IMR-90 (cell line): ENCODE measurements around the gene FCRL2. TPM values are rescaled to one million over a fixed set of nuclear protein-coding genes. Genes with fewer than 3 reads are reported as not detected.

Source experiments
- ATAC-seq: fragments of 200-7000 bp; cut with Tn5 transposase; 2 replicates; pipeline ENCODE4 v1.9.1; 2020; ENCODE audit warnings: low read depth, mild to moderate bottlenecking, moderate library complexity
- BruUV-seq: library from RNA; stranded (reverse); fragments of 400-500 nt; replicated peaks from 2 replicates; lab custom pipeline; 2021; lab: Mats Ljungman, UMichigan
- CTCF ChIA-PET: fragments of 300-600 bp; formaldehyde crosslinking; extraction: SDS; loops from one replicate; lab custom pipeline; 2021; ENCODE audit warnings: antibody characterized with exemption; lab: Yijun Ruan, JAX
- POLR2A ChIA-PET: fragments of 300-600 bp; sonication (Branson Sonifier 250); formaldehyde crosslinking; loops from one replicate; lab custom pipeline; 2022; ENCODE audit warnings: antibody characterized with exemption; ENCODE audit not compliant: unreplicated experiment; lab: Charles Lee
- DNase-seq: peaks from one replicate; pipeline ENCODE4 v3.0.0; 2013
- H2AFZ ChIP-seq: replicated peaks from 2 replicates; pipeline ENCODE3; 2013; ENCODE audit warnings: low read length, mild to moderate bottlenecking; ENCODE audit not compliant: poor library complexity
- H2AK5ac ChIP-seq: 2 replicates; pipeline ENCODE4 v1.6.1; 2013; ENCODE audit warnings: low read depth, low read length, inconsistent platforms
- H2AK9ac ChIP-seq: replicated peaks from 2 replicates; pipeline ENCODE3; 2013; ENCODE audit warnings: mild to moderate bottlenecking, low read depth, low read length, moderate library complexity; ENCODE audit not compliant: poor library complexity
- H2BK120ac ChIP-seq: 2 replicates; pipeline ENCODE4 v1.6.1; 2013; ENCODE audit warnings: low read depth, low read length, inconsistent platforms
- H2BK15ac ChIP-seq: 3 replicates; pipeline ENCODE4 v1.6.1; 2013; ENCODE audit warnings: low read depth, low read length, inconsistent platforms
- H2BK20ac ChIP-seq: 2 replicates; pipeline ENCODE4 v1.6.1; 2013; ENCODE audit warnings: low read depth, mild to moderate bottlenecking, inconsistent platforms, low read length, moderate library complexity
- H2BK5ac ChIP-seq: 2 replicates; pipeline ENCODE4 v1.6.1; 2013; ENCODE audit warnings: mild to moderate bottlenecking, low read depth, low read length, inconsistent platforms; ENCODE audit not compliant: poor library complexity, severe bottlenecking
- H3K14ac ChIP-seq: replicated peaks from 2 replicates; pipeline ENCODE4 v1.6.1; 2013; ENCODE audit warnings: low read depth, low read length, inconsistent platforms
- H3K18ac ChIP-seq: 2 replicates; pipeline ENCODE4 v1.6.1; 2013; ENCODE audit warnings: low read depth, low read length, control low read depth
- H3K23ac ChIP-seq: 2 replicates; pipeline ENCODE4 v1.6.1; 2013; ENCODE audit warnings: low read depth, low read length, inconsistent platforms
- H3K27ac ChIP-seq: 2 replicates; pipeline ENCODE4 v1.5.1; 2013; ENCODE audit warnings: mild to moderate bottlenecking, control low read depth, low read length; ENCODE audit not compliant: insufficient read depth
- H3K27me3 ChIP-seq: 2 replicates; pipeline ENCODE4 v1.6.1; 2013; ENCODE audit warnings: low read length; ENCODE audit not compliant: control insufficient read depth, insufficient read depth
- H3K36me3 ChIP-seq: 2 replicates; pipeline ENCODE4 v1.6.1; 2013; ENCODE audit warnings: low read length, mixed read lengths; ENCODE audit not compliant: control insufficient read depth, insufficient read depth
- H3K4ac ChIP-seq: 2 replicates; pipeline ENCODE4 v1.6.1; 2013; ENCODE audit warnings: low read depth, low read length, inconsistent platforms
- H3K4me1 ChIP-seq: 2 replicates; pipeline ENCODE4 v1.6.1; 2013; ENCODE audit warnings: low read length, mixed read lengths; ENCODE audit not compliant: control insufficient read depth, insufficient read depth
- H3K4me2 ChIP-seq: 2 replicates; pipeline ENCODE4 v1.6.1; 2013; ENCODE audit warnings: low read depth, mild to moderate bottlenecking, control low read depth, low read length, moderate library complexity
- H3K4me3 ChIP-seq: 2 replicates; pipeline ENCODE4 v1.5.1; 2013; ENCODE audit warnings: low read depth, mild to moderate bottlenecking, control low read depth, low read length, moderate library complexity; ENCODE audit not compliant: insufficient read depth
- H3K56ac ChIP-seq: 2 replicates; pipeline ENCODE4 v1.6.1; 2013; ENCODE audit warnings: low read length, inconsistent platforms; ENCODE audit not compliant: insufficient read depth; ENCODE audit errors: extremely low read depth
- H3K79me1 ChIP-seq, 2 experiments: 2 replicates each; pipeline ENCODE4 v1.6.1; 2013; ENCODE audit warnings: low read length in 2 of 2, inconsistent platforms in 1 of 2, low read depth in 1 of 2
- H3K9ac ChIP-seq: 2 replicates; pipeline ENCODE4 v1.6.1; 2013; ENCODE audit warnings: low read depth, low read length, control low read depth
- H3K9me1 ChIP-seq: 2 replicates; pipeline ENCODE4 v1.6.1; 2013; ENCODE audit warnings: low read length, inconsistent platforms; ENCODE audit not compliant: insufficient read depth
- H3K9me3 ChIP-seq: 2 replicates; pipeline ENCODE4 v1.6.1; 2013; ENCODE audit warnings: low read length; ENCODE audit not compliant: control insufficient read depth, insufficient read depth
- H4K20me1 ChIP-seq: 2 replicates; pipeline ENCODE4 v1.6.1; 2013; ENCODE audit warnings: low read length, inconsistent platforms; ENCODE audit not compliant: insufficient read depth
- H4K5ac ChIP-seq: 2 replicates; pipeline ENCODE4 v1.6.1; 2013; ENCODE audit warnings: mild to moderate bottlenecking, low read depth, low read length, control low read depth
- H4K8ac ChIP-seq, 2 experiments: 2 replicates each; pipeline ENCODE4 v1.6.1; 2013; ENCODE audit warnings: low read depth in 2 of 2, low read length in 2 of 2, control low read depth in 1 of 2, inconsistent platforms in 1 of 2
- H4K91ac ChIP-seq: 2 replicates; pipeline ENCODE4 v1.6.1; 2013; ENCODE audit warnings: low read depth, low read length, inconsistent platforms; ENCODE audit not compliant: insufficient read depth
- BHLHE40 ChIP-seq: fragments of 150-350 bp; IDR thresholded peaks from 2 replicates; pipeline ENCODE4 v1.6.1; 2016; ENCODE audit warnings: mild to moderate bottlenecking, low read depth, low read length
- CEBPB ChIP-seq: IDR thresholded peaks from 2 replicates; pipeline ENCODE4 v1.6.1; 2012; ENCODE audit warnings: low read depth, low read length, improper control_type of control experiment
- CHD1 ChIP-seq: IDR thresholded peaks from 2 replicates; pipeline ENCODE4 v1.6.1; 2012; ENCODE audit warnings: low read depth, low read length, improper control_type of control experiment
- FOS ChIP-seq: fragments of 150-350 bp; IDR thresholded peaks from 2 replicates; pipeline ENCODE4 v1.6.1; 2016; ENCODE audit warnings: low read depth, low read length
- MAFK ChIP-seq: IDR thresholded peaks from 2 replicates; pipeline ENCODE4 v1.6.1; 2012; ENCODE audit warnings: low read depth, low read length, improper control_type of control experiment
- MAZ ChIP-seq: IDR thresholded peaks from 2 replicates; pipeline ENCODE4 v1.6.1; 2012; ENCODE audit warnings: low read depth, mild to moderate bottlenecking, low read length, improper control_type of control experiment, moderate library complexity, borderline replicate concordance
- MXI1 ChIP-seq: IDR thresholded peaks from 2 replicates; pipeline ENCODE4 v1.6.1; 2012; ENCODE audit warnings: low read depth, mild to moderate bottlenecking, low read length, moderate library complexity, borderline replicate concordance
- NFE2L2 ChIP-seq: fragments of 150-350 bp; IDR thresholded peaks from 2 replicates; pipeline ENCODE4 v1.6.1; 2016; ENCODE audit warnings: low read depth, mild to moderate bottlenecking, low read length
- POLR2A ChIP-seq: IDR thresholded peaks from 2 replicates; pipeline ENCODE4 v1.6.1; 2012; ENCODE audit warnings: mild to moderate bottlenecking, low read depth, low read length
- RAD21 ChIP-seq: IDR thresholded peaks from 2 replicates; pipeline ENCODE4 v1.6.1; 2012; ENCODE audit warnings: low read length, improper control_type of control experiment
- RCOR1 ChIP-seq: IDR thresholded peaks from 2 replicates; pipeline ENCODE4 v1.6.1; 2012; ENCODE audit warnings: mild to moderate bottlenecking, low read length, improper control_type of control experiment; ENCODE audit not compliant: insufficient replicate concordance
- RFX5 ChIP-seq: IDR thresholded peaks from 2 replicates; pipeline ENCODE4 v1.8.0; 2012; ENCODE audit warnings: low read depth, mild to moderate bottlenecking, low read length, moderate library complexity
- SMC3 ChIP-seq: fragments of 150-350 bp; IDR thresholded peaks from 2 replicates; pipeline ENCODE4 v1.6.1; 2016; ENCODE audit warnings: low read depth, mild to moderate bottlenecking, antibody characterized with exemption, low read length, moderate library complexity
- USF2 ChIP-seq: fragments of 150-350 bp; IDR thresholded peaks from 2 replicates; pipeline ENCODE4 v1.6.1; 2017; ENCODE audit warnings: mild to moderate bottlenecking, antibody characterized with exemption, low read length, low read depth
- WGBS, 2 experiments: methylation state at CpG; one replicate each; pipeline versions ENCODE4 v1.1.5 to v1.1.7; 2013; ENCODE audit warnings: missing lambda C conversion rate in 2 of 2; ENCODE audit not compliant: insufficient read length in 1 of 2; ENCODE audit errors: extremely low coverage in 2 of 2; 5-methylcytosine and 5-hydroxymethylcytosine counted together
- dilution Hi-C: fragments of 300-500 bp; cut with HindIII; formaldehyde crosslinking; loops from one replicate; pipeline ENCODE4 v1.14.3; 2018; ENCODE audit warnings: low sequenced_read_pairs; ENCODE audit not compliant: unreplicated experiment
- in situ Hi-C: fragments of 300-500 bp; cut with MboI; formaldehyde crosslinking; loops from 3 replicates; pipeline ENCODE4 v1.14.3; 2019; ENCODE audit warnings: low sequenced_read_pairs, inconsistent platforms, mixed read lengths
- intact Hi-C: fragments of 100-400 bp; cut with micrococcal nuclease; formaldehyde crosslinking; loops from 2 replicates; pipeline ENCODE4 v1.10.0; 2022
- polyA plus RNA-seq, 3 experiments: library from polyadenylated mRNA; depleted of rRNA; stranded (reverse); fragments of >200 nt; gene quantifications; 2 replicates each; pipeline ENCODE4 v1.2.3, GENCODE V29; 2012; ENCODE audit warnings: low replicate concordance in 1 of 3
- total RNA-seq: library from RNA; depleted of rRNA; stranded (reverse); fragments of >200 nt; gene quantifications from 2 replicates; pipeline ENCODE4 v1.2.3, GENCODE V29; 2012
- TF ChIP-seq, protein P1 (sequence below): conservative IDR thresholded peaks from 2 replicates; pipeline ENCODE4 v1.5.1; 2012; ENCODE audit warnings: mild to moderate bottlenecking, low read depth, low read length, improper control_type of control experiment
- TF ChIP-seq, protein P2 (sequence below): fragments of 150-350 bp; IDR thresholded peaks from 2 replicates; pipeline ENCODE4 v1.6.1; 2016; ENCODE audit warnings: low read depth, mild to moderate bottlenecking, low read length, moderate library complexity, borderline replicate concordance

Gene FCRL2
- total and polyA plus RNA-seq, 2 of the 4 experiments (the other 2 are of a cell fraction), result not detected

- no peaks in the 10 kb centered on the region for H3K36me3 ChIP-seq
- no peaks in the 10 kb centered on the region for H4K20me1 ChIP-seq
- BruUV-seq, result no TSS peak
- dilution Hi-C loops, result no loop called here
- ChIA-PET POLR2A (no interaction called here), CTCF (no interaction called here)
- no peak for DNase-seq
- no peaks in the 10 kb centered on the region for H3K4me1 ChIP-seq
- no peaks in the 10 kb centered on the region for H3K27me3 ChIP-seq
- no peaks in the 10 kb centered on the region for H3K9me3 ChIP-seq
- H4K5ac ChIP-seq, result no peak overlapping the region
- TF ChIP-seq RAD21 (no peak), CEBPB (no peak), CHD1 (no peak), MAFK (no peak), NFE2L2 (no peak), MXI1 (no peak), BHLHE40 (no peak), MAZ (no peak), POLR2A (no peak), SMC3 (no peak), RCOR1 (no peak), USF2 (no peak), RFX5 (no peak), FOS (no peak)
- TF ChIP-seq, protein P1, sequence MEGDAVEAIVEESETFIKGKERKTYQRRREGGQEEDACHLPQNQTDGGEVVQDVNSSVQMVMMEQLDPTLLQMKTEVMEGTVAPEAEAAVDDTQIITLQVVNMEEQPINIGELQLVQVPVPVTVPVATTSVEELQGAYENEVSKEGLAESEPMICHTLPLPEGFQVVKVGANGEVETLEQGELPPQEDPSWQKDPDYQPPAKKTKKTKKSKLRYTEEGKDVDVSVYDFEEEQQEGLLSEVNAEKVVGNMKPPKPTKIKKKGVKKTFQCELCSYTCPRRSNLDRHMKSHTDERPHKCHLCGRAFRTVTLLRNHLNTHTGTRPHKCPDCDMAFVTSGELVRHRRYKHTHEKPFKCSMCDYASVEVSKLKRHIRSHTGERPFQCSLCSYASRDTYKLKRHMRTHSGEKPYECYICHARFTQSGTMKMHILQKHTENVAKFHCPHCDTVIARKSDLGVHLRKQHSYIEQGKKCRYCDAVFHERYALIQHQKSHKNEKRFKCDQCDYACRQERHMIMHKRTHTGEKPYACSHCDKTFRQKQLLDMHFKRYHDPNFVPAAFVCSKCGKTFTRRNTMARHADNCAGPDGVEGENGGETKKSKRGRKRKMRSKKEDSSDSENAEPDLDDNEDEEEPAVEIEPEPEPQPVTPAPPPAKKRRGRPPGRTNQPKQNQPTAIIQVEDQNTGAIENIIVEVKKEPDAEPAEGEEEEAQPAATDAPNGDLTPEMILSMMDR, result no peak
- TF ChIP-seq, protein P2, sequence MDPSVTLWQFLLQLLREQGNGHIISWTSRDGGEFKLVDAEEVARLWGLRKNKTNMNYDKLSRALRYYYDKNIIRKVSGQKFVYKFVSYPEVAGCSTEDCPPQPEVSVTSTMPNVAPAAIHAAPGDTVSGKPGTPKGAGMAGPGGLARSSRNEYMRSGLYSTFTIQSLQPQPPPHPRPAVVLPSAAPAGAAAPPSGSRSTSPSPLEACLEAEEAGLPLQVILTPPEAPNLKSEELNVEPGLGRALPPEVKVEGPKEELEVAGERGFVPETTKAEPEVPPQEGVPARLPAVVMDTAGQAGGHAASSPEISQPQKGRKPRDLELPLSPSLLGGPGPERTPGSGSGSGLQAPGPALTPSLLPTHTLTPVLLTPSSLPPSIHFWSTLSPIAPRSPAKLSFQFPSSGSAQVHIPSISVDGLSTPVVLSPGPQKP, result no peak
- no peak overlapping the region for H3K14ac ChIP-seq
- no peak overlapping the region for H3K9ac ChIP-seq
- H2BK120ac ChIP-seq, result no peak overlapping the region
- no peak overlapping the region for H2AFZ ChIP-seq
- no peak for ATAC-seq
- no peaks in the 10 kb centered on the region for H3K79me1 ChIP-seq
- H3K27ac ChIP-seq, result no peak overlapping the region
- no CpG with 5 or more reads among the region's 1 CpG for WGBS, 2 experiments
- no peak overlapping the region for H2BK20ac ChIP-seq
- H3K4me3 ChIP-seq, result no peak overlapping the region
- no peak overlapping the region for H3K18ac ChIP-seq
- H2BK15ac ChIP-seq, result no peak overlapping the region
- H2AK9ac ChIP-seq, result no peak overlapping the region
- H3K23ac ChIP-seq, result no peak overlapping the region
- no peak overlapping the region for H3K56ac ChIP-seq
- intact Hi-C loops, result no loop called here
- H3K4ac ChIP-seq, result no peak overlapping the region
- in situ Hi-C loops, result no loop called here
- no peak overlapping the region for H3K4me2 ChIP-seq
- H2BK5ac ChIP-seq, result no peak overlapping the region
- H2AK5ac ChIP-seq, result no peak overlapping the region
- H4K91ac ChIP-seq, result no peak overlapping the region
- no peak overlapping the region for H4K8ac ChIP-seq
- no peaks in the 10 kb centered on the region for H3K9me1 ChIP-seq
Observed at GRCh38 chr1:157753611-157754010, 23.3 kb downstream of the FCRL2 start.
